Ureter (tissue), 1 donor: ENCODE data around the gene PNMA8C. TPM values are rescaled to one million over a fixed set of nuclear protein-coding genes. Genes with fewer than 3 reads are reported as not detected.

Source experiments
- DNase-seq: peaks from one replicate; pipeline ENCODE4 v3.0.0-alpha.2; 2020; ENCODE audit warnings: low spot score
- total RNA-seq: library from RNA; stranded (reverse); gene quantifications from one replicate; pipeline ENCODE4 v1.2.4, GENCODE V29; 2023
- donor health status: DM: yes; HTN: yes; CAD: no.

Gene PNMA8C
- 0.23 TPM for total RNA-seq

DNA sequence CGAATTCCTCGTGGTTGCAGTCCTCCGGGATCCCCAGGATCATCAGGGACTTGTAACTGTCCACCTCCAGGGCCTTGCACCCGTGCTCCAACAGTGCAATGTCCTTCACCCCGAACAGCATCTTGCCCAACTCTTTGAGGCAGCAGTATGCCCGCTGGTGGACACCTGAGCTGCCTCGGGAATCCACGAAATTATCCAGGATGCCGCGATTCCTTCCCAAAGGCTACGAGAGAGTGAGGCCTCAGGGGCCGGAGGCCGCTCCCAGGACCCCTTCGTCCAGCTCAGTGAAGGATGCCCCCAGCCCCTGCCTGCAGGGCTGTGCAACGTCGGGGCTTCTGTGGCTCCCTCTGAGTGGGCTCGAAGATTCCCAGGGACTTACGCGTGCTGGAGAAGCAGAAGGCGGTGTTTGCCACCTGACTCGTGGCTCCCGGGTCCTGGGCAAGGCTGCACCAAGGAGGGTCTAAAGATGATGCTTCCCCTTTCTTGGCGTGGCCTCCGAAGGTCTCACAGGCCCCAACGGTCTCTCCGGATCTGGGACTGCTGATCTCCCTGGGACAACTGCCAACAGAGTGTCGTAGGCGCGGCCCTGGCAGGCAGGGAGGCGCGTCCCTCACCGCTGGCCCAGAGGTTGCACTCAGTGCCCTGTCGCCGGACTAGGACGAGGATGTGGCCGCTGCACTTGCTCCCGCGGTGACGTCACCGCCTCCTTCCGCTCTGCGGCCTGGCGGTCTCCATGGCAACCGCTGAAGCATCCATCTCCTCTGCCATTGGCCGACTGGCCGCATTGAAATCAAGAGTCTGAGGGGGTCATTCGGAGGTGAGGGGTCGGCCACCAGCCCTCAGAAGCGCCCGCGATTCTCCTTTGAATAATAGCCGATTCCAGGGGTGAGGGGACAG, at the start of gene PNMA8C:
TSS of gene PNMA8C (minus strand) at position 698 of the 897 bp plus-strand sequence. CDS start at position 121, 577 bp downstream.
- DNase-seq: peak; percentile 63

DNA sequence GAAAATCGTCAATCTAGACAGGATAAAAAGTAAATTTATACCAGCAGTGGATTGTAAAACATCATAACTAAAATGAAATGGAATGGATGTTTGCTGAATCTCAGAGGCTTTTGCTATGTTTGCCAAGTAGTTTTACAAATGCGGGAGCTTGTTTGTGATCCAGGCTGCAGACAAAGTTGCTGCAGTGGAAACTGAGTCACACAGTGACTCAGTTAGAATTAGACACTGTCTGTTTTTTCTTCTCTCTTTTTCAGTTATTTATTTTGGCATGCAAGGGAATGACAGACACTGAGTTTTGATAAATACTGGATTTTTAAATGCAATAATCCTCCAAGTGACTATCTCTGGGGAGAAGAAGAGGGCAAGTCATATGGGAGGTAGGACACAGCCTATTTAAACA, 47.2 kb upstream of the PNMA8C start:
- no peak for DNase-seq

DNA sequence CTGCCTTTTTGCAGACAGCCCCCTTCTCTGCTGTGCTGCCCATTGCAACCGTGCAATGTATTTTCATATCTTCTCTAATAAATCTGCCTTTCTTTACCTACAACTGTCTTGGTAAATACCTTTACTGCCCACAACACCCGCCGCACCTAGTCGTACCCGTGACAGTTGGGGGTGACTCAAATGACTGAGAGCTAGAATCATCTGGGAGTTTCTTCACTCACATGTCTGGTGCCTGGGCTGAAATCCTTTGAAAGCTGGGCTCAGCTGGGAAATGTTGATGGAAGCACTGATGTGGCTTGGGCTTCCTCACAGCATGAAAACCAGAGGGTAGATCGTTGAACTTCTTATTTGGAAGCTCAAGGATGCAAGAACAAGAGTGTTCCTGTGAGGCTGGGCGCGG, 45.5 kb upstream of the PNMA8C start:
- DNase-seq: no peak

DNA sequence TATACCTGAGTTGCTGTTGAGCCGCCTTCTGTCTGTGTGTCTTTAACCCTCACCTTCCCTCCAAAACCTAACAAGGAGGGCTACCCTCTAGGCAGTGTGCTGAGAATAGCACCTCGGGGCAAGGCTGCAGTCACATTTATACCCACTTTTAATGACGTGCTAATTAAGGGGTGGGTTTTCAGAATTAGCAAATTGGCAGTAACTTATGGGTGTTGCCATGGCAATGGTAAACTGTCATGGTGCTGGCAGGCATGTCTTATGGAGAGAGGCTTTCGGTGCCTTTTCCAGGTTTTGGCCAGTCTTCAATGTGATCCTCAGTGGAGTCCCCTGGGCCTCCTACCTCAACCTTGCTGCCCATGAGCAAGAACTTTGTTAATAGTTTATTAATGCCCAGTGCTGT, 43.9 kb upstream of the PNMA8C start:
- DNase-seq: no peak

DNA sequence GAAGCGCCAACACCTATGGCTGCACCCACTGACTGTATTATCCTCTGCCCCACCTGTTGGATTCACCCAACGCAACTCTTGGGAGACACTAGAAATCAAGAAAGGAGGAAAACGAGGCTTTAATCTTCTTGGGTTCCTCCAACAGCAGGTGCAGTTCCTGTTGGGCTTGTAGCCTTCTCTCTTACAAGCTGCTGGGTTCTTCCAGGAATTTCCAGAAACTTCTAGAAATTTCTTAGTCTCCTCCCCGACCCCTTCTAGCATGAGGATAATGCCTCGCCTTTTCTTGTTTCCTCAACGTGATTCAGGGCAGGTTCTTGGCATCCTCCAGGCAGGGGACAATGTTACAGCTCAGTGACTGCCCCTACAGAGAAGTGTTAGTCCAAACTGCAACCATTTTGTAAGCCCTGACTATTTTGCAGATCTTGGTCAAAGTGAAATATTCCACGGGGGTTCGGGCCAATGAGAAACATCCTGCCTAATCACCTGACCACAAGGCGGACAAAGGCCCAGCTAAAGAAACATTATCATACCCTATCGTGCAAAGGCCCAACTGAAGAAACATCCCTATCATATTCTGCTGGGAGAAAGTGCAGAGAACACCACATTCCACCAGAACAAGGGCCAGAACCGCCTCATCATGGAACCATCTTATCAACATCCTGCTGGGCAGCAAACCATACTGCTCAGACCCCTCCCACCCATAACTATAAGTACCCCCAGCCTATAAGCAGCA, 43.2 kb upstream of the PNMA8C start:
- no peak for DNase-seq

DNA sequence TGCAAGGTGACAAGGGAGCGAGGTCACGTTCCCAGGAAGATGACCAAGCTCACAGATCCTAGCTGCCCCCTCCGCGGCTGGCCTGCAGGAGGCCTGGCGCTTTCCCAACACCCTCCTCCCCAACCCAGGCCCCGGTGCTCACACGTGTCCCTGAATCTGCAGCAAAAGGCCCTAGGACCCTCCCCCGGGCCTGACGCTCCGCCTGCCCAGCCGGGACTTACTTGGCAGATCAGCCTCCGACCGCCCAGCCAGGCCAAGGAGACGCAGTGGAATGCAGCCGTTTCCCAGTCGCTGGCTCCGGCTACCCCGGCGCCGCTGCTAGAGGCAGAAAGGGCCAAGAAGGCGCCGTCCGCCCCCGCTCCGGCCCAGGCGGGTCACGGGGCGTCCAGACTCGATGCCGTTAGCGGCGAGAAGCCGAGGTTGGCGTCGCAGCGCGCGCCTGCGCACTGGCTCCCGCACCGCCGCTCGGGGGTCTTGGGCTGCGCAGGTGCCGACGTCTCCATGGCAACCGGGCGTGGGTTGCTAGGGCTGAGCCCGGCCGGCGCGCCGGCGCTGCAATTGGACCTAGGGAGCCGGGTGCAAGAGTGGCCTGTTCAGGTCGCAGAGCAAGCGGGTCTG, 42.5 kb upstream of the PNMA8C start, which contains the start of gene PNMA8A:
TSS of gene PNMA8A (minus strand) at position 448 of the 618 bp plus-strand sequence. CDS start 528 bp downstream, outside the sequence.
- peak; percentile 72 for DNase-seq

DNA sequence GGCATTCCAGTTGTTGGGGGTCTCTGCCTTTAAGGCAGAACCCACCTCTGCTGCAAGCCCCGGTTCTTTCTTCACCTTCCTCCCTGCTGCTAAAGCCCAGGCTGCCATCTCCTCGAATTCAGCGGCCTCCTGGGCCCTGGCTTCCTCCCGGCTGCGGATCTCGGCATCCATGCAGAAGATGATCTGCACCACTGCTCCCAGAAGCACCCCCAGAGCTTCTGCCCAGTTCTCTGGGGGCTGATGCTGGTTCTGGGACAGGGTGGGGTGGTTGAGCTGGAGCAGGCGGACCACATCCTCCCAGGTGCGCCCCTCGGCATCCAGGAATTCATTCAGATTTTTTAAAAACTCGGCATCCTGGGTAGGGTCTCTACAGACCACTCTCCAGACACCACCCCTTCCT, 41.6 kb upstream of the PNMA8C start:
- DNase-seq: no peak

DNA sequence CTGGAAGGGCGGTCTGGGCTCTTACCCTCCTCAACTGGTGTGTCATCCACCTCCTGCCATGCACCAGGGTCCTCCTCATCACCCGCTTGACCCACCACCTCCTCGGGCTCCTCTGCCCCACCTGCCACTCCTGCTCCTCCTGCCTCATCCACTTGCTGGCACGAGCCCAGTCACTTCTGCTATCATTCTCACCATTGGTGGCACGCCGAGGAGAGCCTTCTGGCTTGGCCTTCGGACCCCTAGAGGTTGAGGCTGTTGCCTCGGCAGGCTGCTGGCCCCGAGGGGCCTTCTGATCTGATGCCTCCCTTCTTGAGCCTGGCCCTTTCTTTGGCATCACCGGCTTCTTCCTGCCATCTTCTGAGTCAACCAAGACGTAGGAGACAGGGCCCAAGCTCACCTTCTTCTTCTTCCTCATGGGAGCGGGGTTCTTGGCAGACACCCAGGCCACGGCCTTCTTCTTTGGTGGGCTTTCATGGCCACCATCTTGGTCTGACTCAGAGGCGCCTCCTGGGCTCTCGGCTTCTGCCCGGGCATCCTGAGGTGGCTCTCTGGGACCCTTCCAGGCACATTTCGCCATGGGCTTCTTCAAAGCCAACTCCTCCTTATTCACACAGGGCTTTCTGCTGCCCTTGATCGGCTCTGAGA, 40.9 kb upstream of the PNMA8C start:
- no peak for DNase-seq

DNA sequence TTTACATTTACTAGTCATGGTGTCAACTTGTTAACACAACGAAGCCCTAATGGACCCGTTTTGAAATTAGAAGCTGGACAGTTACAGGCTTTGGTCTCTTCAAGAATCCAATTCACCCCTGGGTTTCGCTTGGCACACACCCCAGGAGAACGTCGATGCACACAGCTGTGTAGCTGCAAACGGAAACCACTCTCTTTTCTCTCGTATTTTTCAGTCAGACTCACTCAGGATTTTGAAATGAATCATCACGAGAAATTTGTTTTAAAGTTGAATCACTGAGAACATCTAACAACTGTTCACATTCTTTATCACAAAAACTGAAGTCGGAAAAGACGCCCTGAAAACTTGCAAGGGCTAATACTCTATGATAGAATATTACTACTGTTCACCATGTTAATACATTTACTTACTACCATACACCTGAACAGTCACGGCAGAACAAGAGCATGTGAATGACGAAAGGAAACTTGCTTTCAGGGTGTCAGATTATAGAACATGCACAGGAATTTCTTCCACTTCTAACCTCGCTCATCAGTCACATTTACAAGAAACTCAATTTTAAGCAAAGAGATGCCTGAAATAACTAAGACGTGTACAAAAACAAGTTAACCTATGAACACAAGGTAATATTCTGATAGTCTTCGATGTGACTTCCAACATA, 37.9 kb upstream of the PNMA8C start:
- DNase-seq: no peak

DNA sequence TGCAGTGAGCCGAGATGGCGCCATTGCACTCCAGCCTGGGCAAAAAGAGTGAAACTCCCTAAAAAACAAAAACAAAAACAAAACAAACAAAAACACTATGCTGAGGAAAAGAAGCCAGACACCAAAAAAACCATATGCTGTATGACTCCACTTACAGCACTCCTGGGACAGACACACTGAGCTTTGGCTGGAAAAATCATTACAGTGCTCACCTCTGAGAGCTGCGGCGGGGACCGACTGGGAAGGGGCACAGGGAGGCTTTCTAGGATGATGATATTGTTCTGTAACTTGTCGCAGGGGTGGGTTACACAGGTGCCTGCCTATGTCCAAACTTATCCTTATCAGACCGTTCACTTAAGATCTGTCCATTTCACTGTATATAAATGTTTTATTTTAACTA, 34.8 kb upstream of the PNMA8C start:
- no peak for DNase-seq

DNA sequence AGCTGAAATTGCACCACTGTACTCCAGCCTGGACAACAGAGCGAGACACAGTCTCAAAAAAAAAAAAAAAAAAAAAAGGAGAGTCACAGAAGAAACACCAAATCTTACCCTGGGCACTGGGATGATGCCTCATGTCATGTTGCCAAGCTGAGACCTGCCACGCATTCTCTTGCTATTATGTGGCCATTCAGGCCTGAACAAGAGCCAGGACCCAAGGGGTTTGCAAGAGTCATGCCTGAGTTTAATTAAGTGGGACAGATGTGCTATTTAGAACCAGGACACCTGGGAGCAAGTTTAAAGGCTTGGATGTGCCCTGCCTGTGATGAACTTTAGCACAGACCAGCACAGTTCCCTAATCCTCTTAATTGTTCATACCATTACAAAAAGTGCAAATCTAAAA, 32.8 kb upstream of the PNMA8C start:
- no peak for DNase-seq

DNA sequence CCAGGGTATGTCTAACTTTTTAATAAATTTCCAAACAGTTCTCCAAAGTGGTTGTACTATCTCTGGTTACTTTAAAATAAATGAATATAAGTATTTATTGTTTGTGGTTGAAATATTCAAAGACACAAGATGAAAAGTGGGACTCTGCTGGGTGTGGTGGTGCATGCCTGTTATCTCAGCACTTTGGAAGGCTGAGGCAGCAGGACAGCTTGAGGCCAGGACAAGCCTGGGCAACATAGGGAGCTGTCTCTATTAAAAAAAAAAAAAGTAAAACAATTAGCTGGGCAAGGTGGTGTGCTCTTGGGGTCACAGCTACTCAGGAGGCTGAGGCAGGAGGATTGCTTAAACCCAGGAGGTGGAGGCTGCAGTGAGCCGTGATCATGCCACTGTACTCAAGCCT, 32.2 kb upstream of the PNMA8C start:
- DNase-seq: no peak

DNA sequence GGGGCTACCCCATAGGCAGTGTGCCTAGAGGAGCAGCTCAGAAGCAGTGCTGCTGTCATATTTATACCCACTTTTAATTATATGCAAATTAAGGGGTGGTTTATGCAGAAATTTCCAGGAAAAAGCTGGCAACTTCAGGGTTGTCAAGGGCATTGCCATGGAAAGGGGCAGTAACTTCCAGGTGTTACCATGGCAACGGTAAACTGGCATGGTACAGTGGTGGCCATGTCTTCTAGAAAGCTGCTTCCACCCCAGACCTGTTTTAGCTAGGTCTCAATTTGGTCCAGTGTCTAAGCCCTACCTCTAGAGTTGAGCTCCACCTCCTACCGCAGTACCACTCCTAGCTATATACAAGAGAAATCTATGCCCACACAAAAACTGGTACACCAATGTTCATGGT, 31.3 kb upstream of the PNMA8C start:
- no peak for DNase-seq

DNA sequence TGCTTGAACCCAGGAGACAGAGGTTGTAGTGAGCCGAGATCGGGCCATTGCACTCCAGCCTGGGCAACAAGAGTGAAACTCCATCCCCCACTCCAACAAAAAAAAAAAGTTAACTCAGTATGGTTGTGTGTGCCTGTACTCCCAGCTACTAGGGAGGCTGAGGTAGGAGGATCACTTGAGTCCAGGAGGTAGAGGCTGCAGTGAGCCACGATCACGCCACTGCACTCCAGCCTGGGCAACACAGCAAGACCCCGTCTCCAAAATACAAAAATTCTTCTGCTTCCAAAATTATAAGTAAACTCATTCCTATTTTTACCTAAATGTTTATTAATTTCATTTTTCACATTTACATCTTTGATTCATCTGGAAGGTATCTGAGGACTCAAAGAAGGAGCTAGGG, 28.2 kb upstream of the PNMA8C start:
- DNase-seq: no peak

DNA sequence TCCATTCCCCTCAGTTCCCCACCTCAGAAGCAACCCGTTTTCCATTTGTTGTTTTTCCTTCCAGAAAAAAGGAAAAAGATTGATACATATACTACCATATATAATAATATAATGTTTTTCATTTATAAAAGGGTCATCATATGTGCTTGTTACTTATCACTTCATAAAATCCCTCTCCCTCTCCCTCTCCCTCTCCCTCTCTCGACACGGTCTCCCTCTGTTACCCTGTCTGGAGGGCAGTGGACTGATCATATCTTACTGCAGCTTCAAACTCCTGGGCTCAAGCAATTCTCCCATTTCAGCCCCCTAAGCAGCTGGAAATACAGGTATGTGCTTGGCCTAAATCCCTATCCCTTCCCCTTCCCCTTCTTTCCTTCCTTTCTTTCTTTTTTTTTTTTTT, 25.5 kb upstream of the PNMA8C start:
- DNase-seq: no peak

DNA sequence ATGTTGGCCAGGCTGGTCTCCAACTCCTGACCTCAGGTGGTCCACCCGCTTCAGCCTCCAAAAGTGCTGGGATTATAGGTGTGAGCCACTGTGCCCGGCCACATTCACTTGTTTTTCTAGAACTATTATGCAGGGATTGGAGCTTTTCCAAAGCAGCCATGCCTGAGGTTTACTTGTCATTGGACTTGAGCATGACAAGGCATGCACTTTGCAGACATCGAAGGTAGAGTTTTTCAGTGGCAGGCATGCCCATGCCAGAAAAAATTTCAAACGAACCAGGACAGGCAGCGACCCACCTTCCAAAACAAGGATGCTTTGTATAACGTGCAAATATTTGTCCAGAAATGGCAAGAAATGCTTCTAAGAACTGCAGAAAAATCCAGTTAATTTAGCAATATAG, 24.9 kb upstream of the PNMA8C start:
- DNase-seq: no peak

DNA sequence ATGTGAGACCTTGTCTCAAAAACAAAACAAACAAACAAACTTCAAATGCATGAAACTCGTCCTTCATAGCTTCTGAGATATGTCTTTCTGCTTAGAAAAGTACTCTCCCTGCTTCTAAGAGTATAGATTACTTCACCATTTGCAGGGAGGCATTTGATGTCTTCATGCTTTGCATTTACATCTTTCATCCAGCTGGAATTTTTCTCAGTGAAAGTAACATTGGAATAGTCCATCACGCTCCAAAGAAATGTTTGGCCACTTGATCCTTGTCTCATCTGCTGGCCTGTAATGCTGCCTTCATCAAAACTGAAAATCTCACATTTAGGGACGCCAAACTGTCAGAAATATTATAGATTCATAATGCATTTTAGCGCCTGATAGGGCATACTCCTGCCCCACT, 23.4 kb upstream of the PNMA8C start:
- no peak for DNase-seq

DNA sequence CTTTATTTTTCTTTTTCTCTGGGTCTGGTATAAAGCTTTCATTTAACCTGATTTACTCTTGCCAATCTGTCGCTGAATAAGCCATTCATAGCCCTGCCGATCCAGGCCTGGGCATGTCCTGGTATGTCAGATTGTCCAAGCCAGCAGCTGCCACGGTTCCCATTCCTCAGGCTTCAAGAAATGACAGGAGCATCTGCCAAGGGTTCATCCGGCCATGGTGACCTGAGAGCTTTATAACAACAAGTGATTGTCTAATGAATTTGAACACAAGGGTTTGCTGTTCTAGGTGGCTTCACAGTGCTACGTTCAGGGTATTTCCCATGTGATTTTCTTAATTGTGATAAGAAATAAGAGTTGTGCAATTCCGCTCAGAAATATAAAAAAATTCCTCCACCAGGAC, 22.6 kb upstream of the PNMA8C start:
- DNase-seq: no peak

DNA sequence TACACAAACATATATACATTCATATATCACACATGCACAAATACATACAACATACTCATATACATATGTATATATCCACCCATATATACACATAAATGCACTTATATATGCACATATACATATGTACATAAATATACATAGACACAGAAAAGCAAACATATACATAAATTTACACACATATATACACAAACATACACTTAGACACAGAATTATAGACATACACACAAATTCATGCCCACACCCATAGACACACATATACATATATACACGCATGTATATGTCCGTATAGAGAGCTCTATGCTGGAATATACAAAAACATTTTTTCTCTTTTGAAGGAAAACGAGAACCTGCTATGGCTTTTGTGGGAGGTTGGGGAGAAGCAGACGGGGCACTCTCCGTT, 22.0 kb upstream of the PNMA8C start:
- no peak for DNase-seq

DNA sequence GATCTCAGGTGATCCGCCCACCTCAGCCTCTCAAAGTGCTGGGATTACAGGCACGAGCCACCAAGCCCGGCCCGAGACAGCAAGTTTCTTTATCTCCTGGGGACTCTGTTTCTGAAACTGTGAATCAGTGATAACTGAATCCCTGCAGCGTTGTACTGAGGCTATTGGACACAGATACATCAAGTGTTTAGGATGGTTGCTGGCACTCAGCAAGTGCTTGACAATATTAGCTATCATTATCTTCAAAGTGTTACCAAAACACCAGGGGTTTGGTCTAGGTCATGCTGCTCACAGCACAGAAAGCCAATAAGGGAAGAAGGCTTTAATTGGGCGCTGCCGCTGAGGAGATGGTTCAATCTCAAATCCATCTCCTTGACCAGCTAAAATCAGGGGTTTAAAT, 20.5 kb upstream of the PNMA8C start:
- DNase-seq: no peak

DNA sequence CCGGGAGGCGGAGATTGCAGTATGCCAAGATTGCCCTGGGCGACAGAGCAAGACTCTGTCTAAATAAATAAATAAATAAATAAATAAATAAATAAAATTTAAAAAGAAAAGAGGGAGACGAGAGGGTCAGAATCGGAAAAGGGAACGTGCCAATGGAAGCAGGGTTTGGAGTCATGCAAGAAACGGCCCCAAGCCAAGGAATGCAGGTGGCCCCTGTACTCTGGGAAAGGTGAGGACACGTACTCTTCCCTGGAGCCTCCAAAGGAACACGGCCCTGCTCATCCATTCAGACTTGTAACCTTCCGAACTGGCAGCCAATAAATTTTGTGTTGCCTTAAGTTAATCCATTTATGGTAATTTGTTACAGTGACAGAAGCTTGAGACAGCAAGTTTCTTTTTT, 19.9 kb upstream of the PNMA8C start:
- DNase-seq: no peak

DNA sequence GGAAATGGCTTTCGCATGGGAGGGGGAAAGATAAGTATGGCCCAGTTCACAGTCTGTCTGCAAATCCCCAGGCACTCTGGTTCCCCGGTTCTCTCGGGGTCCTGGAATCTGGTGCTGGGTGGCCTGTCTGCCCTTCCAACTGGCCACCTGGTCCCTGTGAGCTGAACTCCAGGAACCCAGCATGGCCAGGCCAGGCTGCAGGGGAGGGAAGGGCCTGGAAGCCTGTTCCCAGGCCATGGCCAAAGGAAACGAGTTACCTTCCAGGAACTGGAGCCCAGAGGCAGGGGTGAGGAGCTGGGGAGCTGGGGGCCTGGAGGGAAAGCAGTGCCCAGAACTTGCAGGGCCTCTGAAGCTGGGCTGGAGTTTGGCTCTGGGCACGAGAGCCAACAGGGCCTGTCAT, 19.1 kb upstream of the PNMA8C start:
- no peak for DNase-seq
